GM18861 (cell line): ENCODE measurements around the gene DPP6.
"Not testable (repeated sequence)": the region's sequence is repeated elsewhere in the genome, so short reads cannot be mapped to it uniquely, and the experiment has no call there.

Experiments
- ATAC-seq: cut with Tn5 transposase; IDR thresholded peaks from one replicate; pipeline ENCODE4 v1.9.1; 2021; ENCODE audit not compliant: unreplicated experiment

Gene DPP6

DNA sequence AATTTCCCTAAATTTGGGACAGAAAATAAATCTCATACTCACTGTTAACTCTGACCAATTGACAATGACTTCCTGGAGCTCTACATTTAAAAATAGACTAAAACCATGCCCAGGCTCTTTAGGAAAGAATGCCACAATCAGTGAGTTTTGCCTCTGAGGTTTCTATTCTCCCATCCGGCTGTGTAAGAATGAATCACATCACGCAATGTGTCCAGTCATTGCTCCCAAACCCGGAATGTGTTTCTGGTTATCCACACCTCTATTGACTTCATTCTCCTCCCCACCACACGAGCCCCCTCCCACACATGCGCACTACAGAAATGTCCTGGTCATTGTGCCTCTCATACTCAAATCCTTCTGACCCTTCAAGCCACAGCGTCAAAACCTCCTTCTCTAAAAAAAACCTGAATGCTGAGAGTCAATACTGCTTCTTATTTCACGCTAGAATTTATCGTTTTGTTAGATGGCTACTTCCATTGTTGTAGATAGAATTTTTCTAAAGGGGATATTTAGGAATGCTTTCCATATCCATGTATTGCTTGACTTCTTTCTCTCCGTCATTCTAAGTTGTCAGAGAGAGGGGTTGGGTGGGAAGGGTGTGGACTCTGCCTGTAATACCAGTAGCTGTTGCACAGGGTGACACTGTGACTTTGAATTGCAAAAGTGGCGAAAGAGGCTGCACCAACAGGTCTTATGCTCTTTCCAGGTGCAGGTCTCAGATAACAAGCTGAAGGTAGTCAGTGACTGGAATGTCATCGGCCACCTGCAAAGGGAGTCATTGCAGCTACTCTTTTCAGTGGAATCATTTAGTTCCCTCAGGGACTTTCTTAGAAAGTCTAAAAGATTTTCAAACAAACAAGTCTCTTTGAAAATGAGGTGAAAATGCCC, 594.2 kb downstream of the DPP6 start:
- ATAC-seq = no peak

DNA sequence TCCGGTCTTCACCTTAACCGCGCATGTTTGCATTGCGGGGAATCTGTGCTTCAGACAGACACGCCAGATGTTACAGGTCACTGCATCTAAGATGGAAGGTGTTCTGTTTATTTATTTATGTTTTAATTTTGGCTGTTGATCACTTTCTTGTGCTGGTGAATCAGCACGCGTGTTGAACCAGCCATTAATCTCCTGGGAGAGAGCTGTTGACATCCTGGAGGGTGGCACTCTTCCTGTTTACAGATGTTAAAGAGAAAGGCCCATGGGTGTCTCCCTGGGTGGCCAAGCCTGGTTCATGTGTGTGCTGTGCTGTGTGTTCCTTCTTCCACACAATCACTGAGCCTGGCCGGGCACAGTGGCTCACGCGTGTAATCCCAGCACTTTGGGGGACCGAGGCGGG, 595.4 kb downstream of the DPP6 start:
- no peak for ATAC-seq

DNA sequence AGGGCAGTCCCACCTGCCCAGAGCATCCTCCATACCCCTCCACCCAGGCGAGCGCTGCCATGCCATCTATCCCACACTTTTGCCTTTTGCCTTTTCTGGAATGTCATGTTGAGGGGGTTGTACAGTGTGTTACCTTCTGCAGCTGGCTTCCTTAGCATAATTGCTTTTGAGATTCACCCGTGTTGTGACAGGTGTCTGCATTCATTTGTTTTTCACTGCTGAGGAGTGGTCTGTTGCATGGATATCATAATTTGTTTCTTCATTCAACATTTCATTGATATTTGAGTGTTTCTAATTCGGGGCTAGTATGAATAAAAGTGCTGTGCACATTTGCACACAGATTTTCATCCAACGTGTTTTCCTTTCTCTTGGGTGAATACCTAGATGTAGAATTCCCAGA, 596.8 kb downstream of the DPP6 start:
- no peak for ATAC-seq

DNA sequence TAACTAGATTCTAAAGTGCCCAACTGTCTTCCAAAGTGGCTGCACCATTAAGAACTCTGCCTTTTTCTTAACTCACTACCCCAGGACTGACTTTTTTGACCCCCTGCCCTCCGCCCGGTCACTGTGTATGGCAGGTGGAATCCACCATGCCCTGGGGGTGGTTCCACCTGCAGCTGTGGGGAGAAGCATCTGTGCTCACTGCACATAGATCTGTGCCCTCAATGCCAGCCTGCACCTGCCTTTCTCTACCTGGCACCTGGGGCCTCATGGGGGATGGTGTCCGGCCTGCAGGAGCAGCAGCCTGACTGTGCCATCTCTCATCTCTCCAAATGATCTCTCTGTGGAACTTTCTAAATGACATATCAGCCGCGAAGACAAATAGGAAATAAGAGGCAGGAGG, 597.2 kb downstream of the DPP6 start:
- no peak for ATAC-seq

DNA sequence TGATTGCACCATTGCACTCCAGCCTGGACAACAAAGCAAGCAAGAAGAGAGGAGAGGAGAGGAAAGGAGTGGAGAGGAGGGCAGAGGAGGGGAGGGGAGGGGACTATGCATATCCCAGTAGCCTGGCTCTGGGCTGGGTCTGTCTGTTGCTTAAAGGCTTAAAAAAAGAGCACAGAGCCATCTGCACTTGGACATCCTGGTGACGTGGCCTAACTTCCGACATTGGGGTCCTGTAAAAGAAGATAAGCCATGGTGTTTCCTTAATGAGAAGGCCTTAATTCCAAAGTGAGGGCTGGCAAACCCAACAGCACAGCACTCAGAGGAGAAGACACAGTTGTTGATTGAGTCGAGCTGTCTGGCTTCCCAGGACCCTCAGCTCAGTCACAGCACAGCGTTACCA, 598.1 kb downstream of the DPP6 start:
- ATAC-seq = no peak

DNA sequence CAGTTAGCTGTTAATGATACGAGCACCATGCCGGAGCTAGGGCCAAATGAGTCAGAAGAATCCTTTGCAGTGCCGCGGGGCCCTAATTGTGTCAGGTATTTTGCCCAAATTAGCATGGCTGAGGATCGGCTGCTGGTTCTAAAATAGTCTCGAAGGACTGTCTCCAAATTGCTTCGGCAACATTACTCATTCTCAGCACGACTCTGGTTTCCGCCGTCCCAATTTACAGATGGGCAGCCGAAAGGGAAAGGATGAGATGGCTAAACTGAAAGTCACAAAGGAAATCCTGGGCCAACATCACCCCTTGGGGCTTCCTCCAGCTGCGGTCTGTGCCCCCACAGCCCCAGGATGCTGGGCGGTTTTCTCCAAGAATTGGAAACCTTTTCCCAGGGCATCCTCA, 599.3 kb downstream of the DPP6 start:
- no peak for ATAC-seq

DNA sequence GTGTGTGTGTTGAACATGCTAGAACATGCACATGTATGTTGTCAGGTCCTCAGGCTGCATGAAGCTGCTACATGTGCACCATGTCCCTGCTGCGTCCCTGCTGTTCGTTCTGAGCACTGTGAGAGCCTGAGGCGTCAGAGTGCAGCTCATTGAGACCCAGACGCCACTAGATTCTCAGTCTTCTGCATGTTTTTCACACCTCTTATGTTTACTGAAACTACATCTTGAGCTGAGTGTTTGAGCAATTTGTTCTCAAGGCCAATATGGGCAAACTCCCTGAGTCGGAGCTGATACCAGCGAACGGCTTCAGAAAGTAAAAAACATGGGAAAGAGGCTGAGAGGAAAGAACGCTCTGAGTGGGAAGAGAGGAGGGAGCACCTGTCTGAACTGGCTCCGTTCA, 600.4 kb downstream of the DPP6 start:
- ATAC-seq = no peak

DNA sequence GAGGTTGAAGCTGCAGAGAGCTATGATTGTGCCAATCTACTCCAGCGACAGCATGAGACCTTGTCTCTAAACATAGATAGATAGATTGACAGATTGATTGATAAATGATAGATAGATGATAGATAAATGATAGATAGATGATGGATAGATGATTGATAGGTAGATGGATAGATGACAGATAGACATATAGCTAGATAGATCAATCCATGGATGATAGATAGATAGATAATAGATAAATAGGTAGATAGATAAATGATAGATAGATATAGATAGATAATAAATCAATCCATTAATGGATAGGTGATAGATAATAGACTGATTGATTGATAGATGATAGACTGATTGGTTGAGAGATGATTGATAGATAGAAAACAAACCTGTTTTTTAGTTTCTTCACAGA, 601.1 kb downstream of the DPP6 start:
- no peak for ATAC-seq

DNA sequence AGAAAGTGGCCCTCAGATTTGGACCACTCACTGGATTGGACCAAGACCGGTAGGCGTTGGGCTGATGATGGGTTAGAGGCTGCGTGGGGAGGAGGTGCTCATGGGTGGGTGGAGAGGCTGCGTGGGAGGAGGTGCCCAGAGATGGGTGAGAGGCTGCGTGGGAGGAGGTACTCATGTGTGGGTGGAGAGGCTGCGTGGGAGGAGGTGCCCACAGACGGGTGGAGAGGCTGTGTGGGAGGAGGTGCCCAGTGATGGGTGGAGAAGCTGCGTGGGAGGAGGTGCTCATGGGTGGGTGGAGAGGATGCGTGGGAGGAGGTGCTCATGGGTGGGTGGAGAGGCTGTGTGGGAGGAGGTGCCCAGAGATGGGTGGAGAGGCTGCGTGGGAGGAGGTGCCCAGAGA, 604.4 kb downstream of the DPP6 start:
- ATAC-seq = no peak

DNA sequence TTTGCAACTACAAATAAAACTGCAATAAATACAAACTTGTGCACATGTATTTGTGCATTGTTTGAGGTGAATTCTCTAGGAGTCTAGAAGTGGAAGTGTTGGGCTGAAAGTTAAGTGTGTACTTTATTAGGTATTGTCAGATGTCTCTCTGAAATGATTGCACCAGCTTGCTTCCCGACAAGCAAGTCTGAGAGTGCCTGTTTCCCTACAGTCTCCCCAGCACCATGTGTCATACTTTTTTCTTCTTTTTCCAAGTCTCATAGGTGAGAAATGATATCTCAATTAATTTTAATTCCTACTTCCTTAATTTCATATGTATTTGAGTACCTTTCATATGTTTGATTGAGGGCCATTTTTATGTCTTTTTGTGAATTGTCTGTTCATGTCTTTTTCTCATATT, 614.6 kb downstream of the DPP6 start:
- no peak for ATAC-seq

DNA sequence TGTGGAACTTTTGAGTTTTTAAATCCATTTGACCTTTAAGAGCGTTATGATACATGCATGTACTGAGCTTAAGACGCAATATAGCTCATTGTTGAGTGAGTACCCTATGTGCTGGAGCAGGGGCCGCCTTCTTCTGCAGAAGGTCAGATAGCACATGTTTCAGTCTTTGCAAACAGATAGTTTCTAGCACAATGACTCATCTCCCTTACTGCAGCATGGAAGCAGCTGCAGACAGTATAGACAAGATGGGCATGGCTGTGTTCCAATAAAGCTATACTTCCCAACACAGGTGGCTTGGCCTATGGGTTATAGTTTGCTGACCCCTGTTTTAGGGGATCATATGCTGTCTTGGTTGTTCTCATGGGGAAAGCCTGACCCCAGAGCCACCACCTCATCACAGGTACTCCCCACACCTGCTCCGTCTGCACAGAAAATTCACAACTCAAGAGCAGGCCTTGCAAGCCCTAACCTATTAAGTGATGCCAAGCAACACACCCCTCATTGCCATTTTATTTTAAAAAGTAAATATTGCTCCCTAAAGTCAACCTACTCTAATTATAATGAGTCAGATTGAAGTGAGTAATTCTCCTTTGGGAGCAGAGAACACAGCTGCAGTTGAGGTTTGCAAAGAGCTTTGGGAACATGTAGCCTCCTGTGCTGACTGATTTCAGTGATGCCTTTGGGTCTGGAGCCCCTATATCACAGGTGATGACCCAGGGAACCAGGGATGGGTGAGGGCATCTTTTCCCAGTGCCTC, 620.6 kb downstream of the DPP6 start:
- no peak for ATAC-seq

DNA sequence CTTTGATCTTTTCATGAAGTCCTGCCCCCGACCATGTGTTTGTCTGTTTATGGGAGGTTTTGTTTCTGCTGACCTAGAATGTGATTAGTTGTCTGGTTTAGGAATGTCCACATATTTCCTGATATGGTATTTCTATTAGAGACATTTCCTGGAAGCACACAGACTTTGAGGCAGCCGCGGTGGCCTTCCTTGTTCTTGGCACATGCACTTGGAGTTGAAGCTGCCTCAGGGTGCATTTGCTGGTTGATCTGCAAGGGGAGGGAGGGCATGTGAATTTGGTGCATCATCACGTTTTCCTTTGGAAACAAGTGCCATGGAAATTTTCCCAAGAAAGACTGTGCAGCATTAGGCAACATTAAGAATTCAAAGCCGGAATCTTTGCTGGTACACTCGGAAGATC, 622.0 kb downstream of the DPP6 start:
- no peak for ATAC-seq

DNA sequence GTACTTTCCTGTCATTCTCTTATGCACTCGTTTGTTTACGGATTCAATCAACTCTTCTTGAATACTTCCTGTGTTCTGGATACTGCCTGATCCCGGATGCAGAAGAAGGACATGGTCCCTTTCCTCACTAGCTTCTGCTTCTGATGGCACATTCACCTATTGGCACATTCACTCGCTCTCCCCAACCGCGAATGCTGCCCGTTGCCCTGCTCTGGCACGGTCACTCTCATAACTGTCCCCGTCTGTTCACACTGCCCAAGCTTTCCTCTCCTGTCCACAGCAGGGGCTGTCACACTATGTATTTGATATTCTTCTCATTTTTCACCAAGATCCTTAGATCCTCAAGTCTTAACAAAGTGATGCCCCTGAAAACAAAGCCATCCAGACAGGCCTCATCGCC, 623.4 kb downstream of the DPP6 start:
- no peak for ATAC-seq

DNA sequence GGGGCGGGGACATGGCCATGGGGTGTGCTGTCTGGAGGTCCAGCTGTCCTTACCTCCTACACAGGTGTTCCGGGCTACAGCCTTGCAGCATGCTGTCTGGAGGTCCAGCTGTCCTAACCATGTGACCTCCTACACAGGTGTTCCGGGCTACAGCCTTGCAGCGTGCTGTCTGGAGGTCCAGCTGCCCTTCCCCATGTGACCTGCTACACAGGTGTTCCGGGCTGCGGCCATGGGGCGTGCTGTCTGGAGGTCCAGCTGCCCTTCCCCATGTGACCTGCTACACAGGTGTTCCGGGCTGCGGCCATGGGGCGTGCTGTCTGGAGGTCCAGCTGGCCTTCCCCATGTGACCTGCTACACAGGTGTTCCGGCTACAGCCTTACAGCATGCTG, 623.8 kb downstream of the DPP6 start:
- not testable (repeated sequence) for ATAC-seq

DNA sequence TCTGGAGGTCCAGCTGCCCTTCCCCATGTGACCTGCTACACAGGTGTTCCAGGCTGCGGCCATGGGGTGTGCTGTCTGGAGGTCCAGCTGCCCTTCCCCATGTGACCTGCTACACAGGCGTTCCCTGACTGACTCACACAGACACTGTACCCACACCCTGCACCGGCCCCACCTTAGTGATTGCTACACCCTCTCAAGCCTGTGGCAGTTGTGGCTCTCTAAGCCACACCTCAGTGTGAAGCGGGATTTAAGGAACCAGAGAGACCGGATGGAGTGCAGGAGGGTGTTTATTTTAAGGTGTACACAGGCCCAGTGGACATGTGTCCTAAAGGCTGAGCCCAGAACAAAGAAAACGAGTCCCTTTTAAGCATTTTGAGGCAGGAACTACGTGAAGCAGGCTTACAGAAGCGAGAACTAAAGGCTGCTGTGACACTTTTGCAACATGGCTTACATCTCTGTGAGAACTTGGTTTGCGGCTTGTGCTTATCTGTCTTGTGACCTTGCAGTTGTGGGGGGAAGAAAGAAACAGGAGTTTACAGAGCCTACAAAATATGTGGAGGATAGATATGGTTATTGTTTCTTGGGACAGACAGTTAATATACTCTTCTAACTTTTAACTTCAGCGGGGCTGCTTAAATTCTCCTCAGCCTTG, 624.4 kb downstream of the DPP6 start:
- ATAC-seq = no peak

DNA sequence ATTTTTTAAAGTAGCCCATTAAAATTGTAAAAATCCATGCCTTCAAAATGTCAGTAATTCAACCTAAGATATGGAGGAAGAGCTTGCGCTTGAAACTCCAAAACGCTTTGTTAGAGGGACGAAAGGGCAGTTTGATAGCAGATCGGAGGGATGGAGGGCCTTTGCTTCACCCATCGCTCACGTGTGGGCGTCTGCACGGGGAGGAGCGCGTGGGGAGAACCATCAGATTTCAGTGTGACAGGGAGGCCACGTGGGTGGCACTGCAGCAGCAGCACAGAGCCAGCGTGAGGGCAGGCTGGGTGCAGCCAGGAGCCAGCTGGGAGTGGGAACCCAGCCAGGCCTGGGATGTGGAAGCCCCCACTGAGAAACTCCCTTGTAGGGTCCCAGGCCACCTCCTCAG, 625.3 kb downstream of the DPP6 start:
- no peak for ATAC-seq

DNA sequence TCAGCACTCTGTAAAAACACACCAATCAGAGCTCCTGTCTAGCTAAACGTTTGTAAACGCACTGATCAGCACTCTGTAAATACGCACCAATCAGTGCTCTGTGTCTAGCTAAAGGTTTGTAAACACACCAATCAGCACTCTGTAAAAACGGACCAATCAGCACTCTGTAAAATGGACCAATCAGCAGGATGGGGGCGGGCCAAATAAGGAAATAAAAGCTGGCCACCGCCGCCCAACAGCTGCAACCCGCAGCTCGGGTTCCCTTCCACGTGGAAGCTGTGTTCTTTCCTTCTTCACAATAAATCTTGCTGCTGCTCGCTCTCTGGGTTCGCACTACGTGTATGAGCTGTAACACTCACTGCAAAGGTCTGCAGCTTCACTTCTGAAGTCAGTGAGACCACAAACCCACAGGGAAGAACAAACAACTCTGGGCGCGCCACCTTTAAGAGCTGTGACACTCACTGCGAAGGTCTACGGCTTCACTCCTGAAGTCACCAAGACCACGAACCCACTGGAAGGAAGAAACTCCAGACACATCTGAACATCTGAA, 625.9 kb downstream of the DPP6 start:
- not testable (repeated sequence) for ATAC-seq

DNA sequence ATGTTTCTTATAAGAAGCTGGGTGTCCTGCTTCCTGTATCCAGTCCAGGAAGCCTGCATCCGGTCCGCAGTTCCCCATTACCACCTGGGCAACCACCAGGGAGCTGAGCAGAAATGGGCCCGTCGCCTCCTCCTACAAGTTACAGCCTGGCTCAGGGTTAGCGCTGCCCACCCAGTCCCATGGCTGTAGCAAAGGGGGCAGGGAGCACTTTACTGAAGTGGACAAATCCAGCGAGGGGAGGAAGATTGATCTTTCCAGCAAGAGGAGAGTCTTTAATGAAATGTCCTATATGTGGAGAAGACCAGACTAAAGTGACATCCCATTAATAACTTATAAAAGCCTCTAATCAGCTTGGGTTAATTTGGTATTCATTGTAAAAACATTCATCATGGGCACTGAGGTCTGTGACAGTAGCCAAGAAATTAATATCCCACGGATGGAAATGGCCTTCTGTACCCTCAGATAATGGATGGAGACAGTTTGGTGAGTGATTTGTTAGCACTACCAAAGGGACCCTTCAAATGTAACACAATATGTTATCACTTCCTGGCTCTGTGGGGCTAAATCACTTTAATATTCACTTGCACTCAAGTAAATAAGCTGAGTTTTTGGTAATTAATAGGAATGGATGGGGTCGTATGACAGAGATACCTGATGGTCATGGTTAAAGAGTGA, 627.3 kb downstream of the DPP6 start:
- ATAC-seq = no peak

DNA sequence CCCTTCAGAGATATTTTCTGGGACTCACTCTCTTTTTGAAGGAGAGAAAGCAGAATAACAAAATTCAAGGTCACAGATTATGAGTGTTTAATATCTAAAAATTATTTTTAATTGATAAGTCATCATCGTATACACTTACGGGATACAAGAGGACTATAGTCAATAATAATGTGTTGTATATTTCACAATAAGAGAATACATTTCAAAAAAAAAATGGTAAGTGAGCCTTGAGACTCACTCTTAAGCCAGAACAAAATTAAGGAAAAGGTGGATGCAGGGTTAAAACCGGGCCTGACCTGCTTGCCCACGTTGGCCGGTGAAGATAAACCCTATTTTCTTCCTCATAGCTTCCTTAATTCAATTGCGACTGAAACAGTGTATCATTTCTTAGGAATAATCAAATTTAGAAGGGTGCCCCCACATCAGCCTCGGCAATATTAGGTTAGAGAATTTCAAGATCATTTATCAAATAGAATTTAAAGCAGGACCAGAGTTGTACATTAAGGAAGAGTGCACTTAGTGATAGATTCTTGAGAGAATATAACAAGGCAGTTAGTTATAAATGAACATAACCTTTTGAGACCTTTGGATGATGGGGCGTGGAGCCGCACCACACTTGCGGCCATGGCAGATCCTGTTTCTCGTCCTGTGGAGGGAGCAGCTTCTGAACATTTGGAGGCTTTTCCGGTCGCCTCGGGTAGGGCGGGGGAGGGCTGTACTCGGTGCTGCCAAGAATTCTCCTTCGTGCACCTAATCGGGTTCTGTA, 628.9 kb downstream of the DPP6 start:
- no peak for ATAC-seq

DNA sequence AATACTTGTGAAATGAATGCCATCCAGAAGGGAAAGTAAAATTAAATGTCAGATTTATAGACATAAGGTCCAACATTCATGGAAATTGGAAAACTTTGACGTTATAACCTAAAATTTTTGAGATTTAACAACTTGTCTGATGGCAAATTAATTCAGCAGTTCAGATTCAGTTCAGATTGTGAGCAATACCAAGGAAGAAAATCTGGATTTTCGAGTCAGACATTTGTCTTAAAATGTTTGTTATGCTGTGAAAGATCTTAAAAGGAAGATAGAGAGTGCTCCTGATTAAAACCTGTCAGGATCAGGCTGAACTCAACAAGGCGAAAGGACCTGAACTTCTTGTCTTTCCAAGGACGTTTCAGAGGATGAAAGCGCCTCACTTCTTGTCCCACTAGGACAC, 629.8 kb downstream of the DPP6 start:
- ATAC-seq = no peak
